Skeletal muscle cell (primary cell): ENCODE measurements around the gene SGSM2.

Experiments used
- DNase-seq: peaks from one replicate; pipeline ENCODE4 v3.0.0-alpha.2; 2010; ENCODE audit warnings: low read depth
- H3K4me3 ChIP-seq: 2 replicates; pipeline ENCODE4 v1.5.1; 2011; ENCODE audit warnings: low read depth, mild to moderate bottlenecking, control low read depth, low read length, moderate library complexity

SGSM2 gene

GRCh38 chr17:2363851-2364762 is 26.8 kb downstream of the SGSM2 start:
- DNase-seq, result no peak
- H3K4me3 ChIP-seq, result no peak overlapping the region

- DNase-seq, result no peak
- H3K4me3 ChIP-seq, result no peak overlapping the region
These were observed 27.4 kb downstream of the SGSM2 start for GRCh38 chr17:2364763-2365116.

GRCh38 chr17:2365132-2365531 is 27.8 kb downstream of the SGSM2 start:
- H3K4me3 ChIP-seq, result no peak overlapping the region

GRCh38 chr17:2366747-2367494 is 29.6 kb downstream of the SGSM2 start:
- no peak overlapping the region for H3K4me3 ChIP-seq
- no peak for DNase-seq

More at GRCh38 chr17:2365132-2365531, 27.8 kb downstream of the SGSM2 start:
- no peak for DNase-seq

GRCh38 chr17:2368359-2368758 is 31.1 kb downstream of the SGSM2 start:
- no peak for DNase-seq
- H3K4me3 ChIP-seq, result no peak overlapping the region

- no peak for DNase-seq
- no peak overlapping the region for H3K4me3 ChIP-seq
These were observed 31.7 kb downstream of the SGSM2 start for GRCh38 chr17:2369039-2369438.

- no peak overlapping the region for H3K4me3 ChIP-seq
- DNase-seq, result no peak
These were observed 32.4 kb downstream of the SGSM2 start for GRCh38 chr17:2369551-2370210.

- DNase-seq, result no peak
- H3K4me3 ChIP-seq, result no peak overlapping the region
These were observed 32.9 kb downstream of the SGSM2 start for GRCh38 chr17:2370211-2370589.

- no peak for DNase-seq
- H3K4me3 ChIP-seq, result no peak overlapping the region
These were observed 34.2 kb downstream of the SGSM2 start for GRCh38 chr17:2371183-2372130.

- DNase-seq, result no peak
- H3K4me3 ChIP-seq, result no peak overlapping the region
These were observed 34.9 kb downstream of the SGSM2 start for GRCh38 chr17:2372180-2372579.

- DNase-seq, result no peak
- H3K4me3 ChIP-seq, result no peak overlapping the region
These were observed 35.4 kb downstream of the SGSM2 start for GRCh38 chr17:2372681-2373080.

- H3K4me3 ChIP-seq, result no peak overlapping the region
- DNase-seq, result no peak
These were observed 35.9 kb downstream of the SGSM2 start for GRCh38 chr17:2373179-2373578.

GRCh38 chr17:2374549-2375285 is 37.4 kb downstream of the SGSM2 start:
- no peak for DNase-seq
- H3K4me3 ChIP-seq, result no peak overlapping the region

GRCh38 chr17:2375406-2375805 is 38.1 kb downstream of the SGSM2 start:
- H3K4me3 ChIP-seq, result no peak overlapping the region

GRCh38 chr17:2376107-2376506 is 38.8 kb downstream of the SGSM2 start:
- H3K4me3 ChIP-seq, result no peak overlapping the region

More at GRCh38 chr17:2375406-2375805, 38.1 kb downstream of the SGSM2 start:
- DNase-seq, result no peak

GRCh38 chr17:2377659-2378058 is 40.4 kb downstream of the SGSM2 start:
- H3K4me3 ChIP-seq, result no peak overlapping the region
- no peak for DNase-seq

More at GRCh38 chr17:2376107-2376506, 38.8 kb downstream of the SGSM2 start:
- DNase-seq, result no peak

- no peak for DNase-seq
- no peak overlapping the region for H3K4me3 ChIP-seq
These were observed 41.6 kb downstream of the SGSM2 start for GRCh38 chr17:2378905-2379304.

- no peak for DNase-seq
- H3K4me3 ChIP-seq, result no peak overlapping the region
These were observed 42.4 kb downstream of the SGSM2 start for GRCh38 chr17:2379489-2380225.
